ENCODE measurements around the gene MLXIP.

Gene MLXIP

DNA sequence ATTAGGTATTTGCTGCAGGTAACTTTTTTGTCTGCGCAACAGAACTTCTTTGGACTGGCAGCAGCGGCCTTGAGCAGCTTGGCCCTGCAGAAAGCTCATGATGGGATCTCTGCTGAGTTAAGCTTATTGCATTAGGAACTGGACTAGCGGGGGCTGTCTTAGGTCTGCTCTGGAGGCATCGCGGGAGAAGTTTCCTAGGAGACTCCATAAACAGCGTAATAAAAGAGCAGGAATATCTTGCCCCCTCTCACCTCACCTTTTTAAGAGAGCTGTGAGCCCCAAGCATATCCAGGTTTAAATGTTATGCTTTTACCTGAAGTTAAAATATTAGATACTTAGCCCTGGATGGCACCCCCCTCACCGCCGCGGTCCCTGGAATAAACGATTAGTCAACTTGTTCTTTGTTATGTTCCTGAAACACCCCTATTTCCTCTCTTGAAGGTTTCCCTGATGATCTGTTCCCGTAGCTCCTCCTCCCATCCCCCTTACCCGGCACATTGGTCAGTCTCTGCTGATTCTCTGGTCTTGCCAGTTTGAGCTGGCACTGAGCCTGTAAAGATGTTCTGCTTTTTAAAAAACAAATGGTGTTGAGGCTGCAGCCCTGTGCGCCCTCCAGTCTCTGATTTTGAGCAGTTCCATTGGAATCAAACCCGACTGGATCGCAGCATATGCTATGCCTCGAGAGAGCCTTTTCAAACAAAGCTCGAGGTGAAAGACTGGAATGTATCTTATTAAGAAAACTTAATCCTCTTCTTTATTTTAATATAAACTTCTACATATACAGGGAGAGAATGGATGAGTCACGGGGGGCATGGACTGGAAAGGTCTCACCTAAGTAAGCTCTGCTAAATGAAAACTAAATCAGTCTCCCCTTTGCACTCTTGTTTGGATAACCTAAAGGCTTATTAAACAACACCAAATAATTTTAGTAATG lies 1.9 kb downstream of the MLXIP start:
- DNase-seq, result no peak

DNA sequence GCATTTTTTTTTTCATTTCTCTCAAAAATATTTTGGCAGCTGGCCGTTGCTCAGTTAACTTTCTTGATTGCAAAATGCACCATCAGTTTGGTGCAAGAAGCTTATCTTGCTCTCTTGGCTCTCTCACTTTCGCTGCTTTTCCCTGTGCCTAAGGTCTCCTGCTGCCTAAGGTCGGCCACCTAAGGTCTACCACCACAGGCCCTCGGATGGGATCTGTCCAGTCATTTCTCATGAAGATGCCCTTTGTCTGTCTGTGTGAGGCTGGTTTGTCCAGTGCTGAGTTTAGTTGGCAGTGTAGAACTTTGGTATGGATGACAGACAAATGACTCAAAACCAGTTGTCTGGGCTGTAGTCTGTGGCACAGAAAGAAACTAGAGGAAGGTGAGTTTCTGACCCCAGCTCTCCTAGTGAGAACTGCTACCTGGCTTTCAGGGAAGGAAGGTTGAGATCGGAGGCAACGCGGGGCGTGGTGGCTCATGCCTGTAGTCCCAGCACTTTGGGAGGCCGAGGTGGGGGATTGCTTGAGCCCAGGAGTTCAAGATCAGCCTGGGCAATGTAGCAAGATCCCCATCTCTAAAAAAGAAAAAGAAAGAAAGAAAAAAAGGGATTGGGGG lies 2.6 kb downstream of the MLXIP start:
- DNase-seq, result no peak

DNA sequence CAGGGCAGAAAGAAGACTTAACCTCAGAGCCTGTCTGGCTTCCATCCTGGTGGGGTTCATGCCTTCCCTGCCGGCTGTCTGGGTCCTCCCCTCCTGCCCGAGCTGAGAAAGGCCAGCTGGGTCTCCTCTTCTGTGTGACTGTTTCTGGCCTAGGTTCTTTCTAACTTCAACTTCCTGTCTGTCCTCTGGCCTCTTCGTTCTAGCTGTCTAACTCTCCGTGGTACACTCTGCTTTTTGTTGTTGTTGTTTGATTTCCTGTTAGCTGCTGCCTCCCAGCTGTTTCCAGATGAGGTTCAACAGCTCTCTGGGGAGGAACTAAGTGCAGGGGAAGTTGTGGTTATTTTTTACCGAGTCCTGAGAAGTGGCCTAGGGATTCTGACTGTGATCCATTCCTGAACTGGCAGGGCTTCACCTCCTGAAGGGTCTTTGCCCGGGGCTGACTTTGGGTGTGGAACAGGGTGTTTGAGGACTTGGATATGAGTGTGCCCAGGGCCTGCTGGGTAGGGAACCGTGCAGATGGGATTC lies 3.2 kb downstream of the MLXIP start:
- DNase-seq, result no peak

DNA sequence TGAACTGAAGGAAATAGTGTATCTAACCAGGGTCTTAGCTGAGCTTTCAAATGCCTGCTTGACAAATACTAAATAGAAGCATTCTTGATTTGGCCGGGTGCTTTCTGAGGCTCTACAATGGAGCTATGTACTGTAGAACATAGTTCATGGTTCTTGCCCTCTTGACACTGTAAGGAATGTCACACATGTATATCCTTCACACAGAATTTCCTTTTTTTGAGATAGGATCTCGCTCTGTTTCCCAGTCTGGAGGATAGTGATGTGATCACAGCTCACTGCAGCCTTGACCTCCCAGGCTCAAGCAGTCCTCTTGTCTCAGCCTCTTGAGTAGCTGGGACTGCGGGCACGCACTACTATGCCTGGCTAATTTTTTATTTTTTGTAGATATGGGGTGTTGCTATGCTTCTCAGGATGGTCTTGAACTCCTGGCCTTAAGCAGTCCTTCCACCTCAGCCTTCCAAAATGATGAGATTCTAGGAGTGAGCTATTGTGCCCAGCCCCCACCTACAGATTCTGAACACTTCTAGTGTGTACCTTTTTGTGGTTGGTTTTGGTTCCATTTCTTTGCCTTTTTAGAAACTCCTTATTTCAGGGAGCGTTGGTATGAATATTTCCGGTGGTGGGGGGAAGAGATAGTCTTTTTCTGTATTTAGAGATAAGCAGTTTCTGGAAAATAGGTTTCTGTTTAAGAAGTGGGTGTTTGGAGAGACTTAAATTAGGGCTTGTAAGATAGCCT lies 4.2 kb downstream of the MLXIP start:
- no peak for DNase-seq

DNA sequence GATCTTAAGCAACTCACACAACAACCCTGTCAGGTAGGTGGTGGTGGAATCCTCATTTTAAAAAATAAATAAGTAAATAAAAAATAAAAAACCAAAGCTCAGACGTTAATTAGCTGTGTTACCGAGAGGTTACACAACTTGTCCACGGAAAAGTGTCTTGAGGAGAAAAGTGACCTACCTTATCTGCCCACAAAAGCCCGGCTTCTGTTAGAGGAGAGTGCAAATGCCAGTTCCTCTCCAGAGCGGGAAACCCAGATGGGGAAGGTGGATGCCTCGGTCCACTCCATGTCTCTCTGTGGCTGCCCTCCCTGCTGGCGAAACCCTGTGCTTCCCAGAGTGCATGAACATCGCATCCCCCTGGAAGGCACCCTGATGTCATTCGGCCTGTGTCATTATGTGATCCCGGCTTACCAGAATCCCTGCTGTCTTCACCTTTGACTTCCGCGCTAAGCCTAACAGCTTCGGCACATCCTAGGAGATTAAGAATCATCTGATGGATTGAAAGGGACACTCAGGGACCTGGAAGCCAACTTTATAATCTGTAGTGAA lies 6.4 kb downstream of the MLXIP start:
- DNase-seq, result no peak

DNA sequence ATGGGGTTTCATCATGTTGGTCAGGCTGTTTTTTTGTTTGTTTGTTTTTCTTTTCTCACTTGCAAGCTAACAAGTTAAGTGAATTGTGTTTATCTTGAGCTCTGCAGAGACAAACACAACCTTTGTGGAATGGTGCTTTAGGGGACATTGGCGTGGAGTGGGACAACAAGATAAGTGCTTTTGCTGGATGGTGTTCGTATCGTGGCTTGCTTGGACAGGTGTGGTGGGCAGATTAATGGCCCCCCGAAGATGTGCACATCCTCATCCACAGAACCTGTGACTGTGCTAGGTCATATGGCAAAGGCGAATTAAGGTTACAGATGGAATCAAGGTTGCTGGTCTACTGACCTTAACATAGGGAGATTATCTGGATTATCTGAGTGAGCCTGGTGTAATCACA lies 7.0 kb downstream of the MLXIP start:
- no peak for DNase-seq

DNA sequence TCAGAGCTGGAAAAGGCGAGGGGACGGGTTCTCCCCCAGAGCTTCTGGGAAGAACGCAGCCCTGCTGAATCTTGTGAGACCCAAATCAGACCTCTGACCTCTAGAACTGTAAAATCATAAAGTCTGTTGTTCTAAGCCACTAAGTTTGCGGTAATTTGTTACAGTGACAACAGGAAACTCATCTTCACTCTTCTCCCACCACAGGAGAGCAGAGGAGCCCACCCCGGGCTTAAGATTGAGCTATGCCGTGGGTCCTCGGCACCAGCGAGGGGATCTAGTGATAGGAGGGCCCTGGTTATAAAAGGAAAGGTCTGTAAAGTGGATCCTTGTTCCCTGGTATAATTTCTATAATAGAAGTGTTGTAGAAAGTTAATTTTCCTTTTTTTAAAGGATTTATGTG lies 7.6 kb downstream of the MLXIP start:
- DNase-seq, result no peak

DNA sequence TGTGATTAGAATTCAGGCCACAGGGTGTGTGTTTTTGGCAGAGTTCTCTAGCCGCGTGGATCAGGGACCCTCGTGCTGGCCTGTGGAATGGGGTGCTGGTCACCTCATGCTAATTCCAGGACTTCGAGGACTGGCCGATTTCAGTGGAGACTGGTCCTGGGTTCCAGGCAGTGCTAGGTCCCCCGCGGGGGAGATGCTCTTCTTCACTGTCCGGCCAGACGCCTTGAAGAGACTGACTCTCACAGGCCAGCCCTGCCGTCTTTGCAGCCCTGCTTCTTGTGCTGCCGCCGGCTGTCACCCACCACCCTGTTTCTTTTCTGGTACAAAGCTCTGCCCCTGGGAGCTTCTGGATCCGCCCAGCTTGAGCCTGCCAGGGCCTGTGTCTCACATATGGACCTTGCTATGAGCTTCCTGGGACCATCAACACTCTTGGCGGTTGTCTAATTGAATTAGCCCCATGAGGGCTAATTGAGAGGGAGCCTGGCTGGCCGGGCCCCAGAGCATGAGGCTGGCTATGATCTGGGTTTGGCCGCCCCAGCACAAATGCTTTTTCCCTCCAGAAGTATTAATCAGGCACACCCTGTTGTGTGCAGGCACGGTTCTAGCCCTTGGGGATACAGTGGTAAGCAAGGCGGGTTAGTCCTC lies 8.2 kb downstream of the MLXIP start:
- DNase-seq, result no peak

DNA sequence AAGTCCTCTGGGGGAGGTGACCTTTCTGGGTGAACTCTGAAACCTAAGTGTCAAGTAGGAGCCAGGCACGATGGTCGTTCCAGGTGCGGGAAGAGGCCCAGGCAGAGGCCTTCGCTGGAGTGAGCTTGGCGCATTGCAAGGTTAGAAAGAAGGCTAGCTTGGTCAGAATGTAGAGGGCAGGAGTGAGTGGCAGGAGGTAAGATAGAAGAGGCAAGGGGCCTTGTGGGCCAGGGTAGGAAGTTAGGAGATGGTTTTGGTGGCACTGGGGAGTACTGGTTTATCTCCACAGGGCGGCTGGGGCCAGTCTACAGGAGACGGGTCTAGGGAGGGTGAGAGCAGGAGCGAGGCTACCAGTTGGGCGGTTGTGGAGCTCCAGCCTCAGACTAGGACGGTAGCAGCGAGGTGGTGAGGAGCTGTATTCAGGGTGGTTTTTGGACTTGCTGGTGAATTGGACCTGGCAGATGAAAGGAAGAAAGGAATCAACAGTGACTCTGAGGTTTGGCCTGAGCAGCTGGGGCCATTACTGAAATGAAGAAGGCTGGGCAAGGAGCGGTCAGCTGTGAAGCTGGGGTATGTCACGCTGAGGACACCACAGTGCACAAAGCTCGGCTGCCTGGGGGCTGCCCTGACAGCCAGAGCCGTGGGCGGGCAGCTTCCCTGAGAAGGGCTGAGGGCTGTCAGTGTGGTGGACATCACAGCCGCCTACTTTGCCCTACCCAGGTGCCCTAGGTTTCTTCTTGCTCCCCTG lies 9.0 kb downstream of the MLXIP start:
- no peak for DNase-seq

DNA sequence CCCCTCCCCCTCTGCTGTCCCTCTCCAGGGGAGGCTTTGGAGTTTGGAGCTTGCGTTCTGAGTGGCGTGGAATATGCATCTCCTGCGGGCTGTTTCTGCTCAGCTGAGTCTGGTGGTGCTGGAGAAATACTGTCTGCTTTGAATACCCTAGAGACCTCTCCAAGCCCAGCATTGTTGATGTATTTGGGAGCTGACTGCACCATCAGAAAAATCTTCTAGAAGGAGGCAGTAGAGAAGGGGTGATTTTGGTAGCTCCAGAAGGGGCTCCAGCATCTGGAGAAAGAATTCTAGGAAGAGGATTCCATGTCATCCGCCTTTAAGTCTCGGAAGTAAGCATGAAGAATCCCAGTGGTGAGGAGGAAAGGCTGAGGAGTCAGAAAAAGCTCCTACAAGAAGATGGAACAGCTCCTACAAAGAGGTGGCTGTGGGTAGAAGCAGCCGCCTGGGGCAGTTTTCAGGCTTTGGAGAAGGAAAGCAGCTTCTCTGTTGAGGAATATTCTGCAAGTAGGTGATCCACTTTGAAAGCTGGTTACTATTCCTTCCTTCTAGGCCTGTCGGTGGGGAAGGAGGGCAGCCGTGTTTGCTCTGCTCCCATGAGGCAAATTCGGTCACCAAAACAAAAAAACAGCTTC lies 9.7 kb downstream of the MLXIP start:
- no peak for DNase-seq

DNA sequence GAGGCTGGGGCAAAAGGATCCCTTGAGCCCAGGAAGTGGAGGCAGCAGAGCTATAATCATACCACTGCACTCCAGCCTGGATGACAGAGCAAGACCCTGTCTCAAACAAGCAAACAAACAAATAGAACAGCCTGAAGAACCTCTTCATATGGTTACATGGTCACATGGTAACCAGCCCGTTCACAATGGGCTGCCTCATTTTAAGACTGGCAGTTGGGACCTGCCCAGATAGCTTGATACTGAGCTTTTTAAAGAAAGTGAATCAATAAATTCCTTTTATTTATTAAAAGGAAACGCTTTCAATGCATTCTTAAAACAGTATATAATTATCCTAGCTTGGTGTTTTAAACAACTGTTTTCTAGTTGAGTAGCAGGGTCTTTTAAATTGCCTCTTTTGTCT lies 10.5 kb downstream of the MLXIP start:
- DNase-seq, result no peak

DNA sequence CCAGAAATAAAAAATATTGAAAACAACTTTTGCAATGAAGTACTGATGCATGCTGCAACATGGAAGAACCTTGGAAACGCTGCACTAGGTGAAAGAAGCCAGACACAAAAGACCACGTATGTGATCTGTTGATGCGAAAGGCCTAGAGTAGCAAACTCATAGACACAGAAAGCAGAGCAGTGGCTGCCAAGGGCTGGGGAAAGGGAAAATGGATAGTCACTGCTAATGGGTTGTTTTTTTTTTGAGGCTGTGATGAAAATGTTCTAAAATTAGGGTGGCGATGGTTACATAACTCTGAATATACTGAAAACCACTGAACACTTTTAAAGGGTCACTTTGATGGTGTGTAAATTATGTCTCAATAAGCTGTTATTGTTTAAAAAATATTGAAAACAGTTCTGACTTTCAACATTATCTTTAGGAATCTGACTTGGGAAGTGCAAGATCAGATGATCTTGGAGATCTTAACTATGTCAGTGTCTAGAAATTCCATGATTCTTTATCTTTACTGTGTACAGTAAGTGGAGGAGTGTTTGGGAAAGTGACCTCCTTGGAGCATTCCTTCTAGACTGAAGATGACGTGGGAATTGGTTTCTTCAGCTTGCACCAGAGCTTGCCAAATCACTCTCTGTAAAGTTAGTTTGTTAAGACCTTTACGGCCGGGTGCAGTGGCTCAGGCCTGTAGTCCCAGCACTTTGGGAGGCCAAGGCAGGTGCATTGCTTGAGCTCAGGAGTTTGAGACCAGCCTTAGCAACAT lies 12.4 kb downstream of the MLXIP start:
- no peak for DNase-seq

DNA sequence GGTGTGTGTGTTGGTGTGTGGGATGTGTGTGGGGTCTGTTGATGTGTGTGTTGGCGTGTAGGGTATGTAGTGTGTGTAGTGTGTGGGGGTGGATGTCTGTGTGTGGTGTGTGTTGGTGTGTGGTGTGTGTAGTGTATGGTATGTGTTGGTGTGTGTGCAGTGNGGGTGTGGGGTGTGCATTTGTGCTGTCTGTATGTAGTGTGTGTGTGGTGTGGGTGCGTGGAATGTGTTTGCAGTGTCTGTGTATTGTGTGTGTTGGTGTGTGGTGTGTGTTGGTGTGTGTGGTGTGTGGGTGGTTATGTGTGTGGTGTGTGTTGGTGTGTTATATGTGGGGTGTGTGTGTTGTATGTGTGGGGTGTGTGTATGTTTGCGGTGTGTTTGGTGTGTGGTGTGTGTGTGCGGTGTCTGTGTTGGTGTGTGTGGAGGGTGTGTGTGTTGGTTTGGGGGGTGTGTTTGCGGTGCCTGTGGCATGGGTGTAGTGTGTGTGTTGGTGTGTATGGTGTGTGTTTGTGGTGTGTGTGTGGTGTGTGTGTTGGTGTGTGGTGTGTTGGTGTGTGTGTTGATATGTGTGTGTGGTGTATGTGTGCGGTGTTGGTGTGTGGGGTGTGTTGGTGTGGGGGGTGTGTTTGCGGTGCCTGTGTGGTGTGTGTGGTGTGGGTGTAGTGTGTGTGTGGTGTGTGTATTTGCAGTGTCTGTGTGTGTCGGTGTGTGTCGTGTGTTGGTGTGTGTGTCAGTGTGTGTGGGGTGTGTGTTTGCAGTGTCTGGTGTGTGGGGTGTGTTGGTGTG lies 14.7 kb downstream of the MLXIP start:
- no peak for DNase-seq

DNA sequence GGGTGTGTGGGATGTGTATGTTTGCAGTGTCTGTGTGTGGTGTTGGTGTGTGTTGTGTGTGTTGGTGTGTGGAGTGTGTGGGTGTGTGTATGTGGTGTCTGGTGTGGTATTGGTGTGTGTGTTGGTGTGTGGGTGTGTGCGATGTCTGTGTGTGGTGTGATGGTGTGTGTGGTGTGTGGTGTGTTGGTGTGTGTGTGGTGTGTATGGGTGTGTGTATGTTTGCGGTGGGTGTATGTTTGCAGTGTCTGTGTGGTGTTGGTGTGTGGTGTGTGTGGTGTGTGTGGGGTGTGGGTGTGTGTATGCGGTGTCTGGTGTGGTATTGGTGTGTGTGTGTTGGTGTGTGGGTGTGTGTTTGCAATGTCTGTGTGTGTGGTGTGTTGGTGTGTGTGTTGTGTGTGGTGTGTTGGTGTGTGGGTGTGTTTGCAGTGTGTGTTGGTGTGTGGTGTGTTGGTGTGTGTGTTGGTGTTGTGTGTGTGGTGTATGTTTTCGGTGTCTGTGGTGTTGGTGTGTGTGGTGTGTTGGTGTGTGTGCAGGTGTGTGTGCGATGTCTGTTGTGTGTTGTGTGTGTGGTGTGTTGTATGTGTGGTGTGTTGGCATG lies 15.7 kb downstream of the MLXIP start:
- DNase-seq, result no peak

DNA sequence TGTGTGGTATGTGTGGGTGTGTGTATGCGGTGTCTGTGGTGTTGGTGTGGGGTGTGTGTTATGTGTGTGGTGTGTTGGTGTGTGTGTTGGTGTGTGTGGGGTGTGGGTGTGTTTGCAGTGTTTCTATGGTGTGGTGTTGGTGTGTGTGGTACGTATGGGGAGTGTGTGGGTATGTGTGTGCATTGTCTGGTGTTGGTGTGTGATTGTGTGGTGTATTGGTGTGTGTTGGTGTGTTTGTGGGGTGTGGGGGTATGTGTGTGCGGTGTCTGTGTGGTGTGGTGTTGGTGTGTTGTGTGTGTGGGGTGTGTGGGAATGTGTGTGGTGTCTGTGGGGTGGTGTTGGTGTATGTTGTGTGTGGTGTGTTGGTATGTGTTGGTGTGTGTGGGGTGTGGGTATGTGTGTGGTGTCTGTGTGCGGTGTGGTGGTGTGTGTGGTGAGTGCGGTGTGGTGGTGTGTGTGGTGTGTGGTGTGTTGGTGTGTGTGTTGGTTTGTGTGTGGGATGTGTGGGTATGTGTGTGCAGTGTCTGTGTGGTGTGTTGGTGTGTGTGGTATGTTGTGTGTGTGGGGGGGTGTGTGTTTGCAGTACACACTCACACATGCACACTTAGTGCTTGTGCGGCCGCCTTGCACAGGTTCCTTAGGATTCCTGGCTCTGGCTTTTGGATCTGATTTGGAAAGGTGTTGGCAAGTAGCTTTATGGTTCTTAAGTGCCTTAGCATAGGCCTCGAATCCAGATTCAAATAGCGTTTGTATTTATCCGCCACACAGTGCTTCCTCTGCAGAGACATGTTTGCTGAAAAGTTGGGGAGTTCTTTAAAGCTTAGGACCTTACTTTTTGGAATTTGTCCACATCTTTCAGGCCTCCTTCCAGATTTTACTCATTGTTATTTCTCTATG lies 16.4 kb downstream of the MLXIP start:
- DNase-seq, result no peak

DNA sequence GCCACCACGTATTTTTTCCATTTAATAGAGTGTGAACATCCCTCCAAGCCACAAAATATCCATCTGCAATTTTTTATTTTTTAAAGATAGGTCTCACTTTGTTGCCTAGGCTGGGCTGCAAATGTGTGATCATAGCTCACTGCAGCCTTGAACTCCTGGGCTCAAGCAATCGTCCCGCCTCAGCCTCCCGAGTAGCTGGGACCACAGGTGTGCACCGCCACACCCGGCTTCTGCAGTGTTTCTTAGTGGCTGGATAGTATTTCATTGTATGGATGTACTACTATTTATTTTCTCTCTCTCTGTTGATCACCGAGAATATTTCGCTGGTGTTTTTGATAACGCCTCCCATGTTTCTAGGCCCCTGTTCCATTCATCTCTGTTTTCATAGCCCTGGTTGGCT lies 17.5 kb downstream of the MLXIP start:
- no peak for DNase-seq

DNA sequence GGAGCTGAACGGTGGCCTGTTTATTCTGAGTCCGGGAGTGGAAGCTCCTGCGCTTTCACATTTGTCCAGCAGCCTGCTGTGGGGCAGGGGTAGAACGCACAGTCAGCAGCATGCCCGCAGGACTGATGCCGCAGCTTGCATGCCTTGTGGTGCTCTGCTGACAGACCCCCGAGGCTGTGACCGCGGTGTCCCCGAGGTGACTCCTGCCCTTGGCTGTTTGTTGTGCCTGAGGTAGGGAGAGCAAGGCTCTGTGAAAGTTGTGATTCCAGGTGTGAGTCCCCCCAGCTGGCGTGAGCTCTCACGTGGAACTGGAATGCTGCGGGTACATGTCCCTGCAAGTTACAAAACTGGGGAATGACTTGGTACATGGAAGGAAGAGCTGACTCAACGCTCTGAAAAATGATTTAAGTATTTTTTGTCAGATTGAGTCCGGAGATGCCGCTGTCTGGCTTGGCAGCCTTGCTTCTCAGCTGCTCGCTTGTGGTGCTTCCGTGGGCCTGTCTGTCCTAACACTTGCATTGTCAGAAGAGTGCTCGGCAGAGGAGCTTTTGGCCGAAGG lies 18.1 kb downstream of the MLXIP start:
- no peak for DNase-seq

DNA sequence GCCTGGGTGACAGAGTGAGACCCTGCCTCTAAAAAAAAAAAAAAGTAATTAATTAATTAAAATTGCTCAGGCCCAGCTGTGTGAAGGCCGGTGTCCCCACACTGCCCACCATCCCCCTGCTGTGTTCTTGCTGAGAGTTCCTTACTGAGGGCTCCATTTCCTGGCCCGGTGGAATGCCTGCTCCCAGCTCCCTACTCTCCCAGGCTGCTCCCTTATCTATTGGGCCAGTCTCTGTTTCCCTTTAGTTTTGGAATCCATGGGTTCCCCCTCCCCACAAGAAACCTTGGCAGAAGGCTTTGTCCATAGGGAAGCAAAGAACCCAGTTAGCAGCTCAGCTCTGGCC lies 19.0 kb downstream of the MLXIP start:
- DNase-seq, result no peak
